ENCODE data around the gene PPP1R1C.
A peak's percentile ranks its signal among the peaks of the same experiment; 100 is the strongest.
"Not testable (repeated sequence)": the region's sequence is repeated elsewhere in the genome, so short reads cannot be mapped to it uniquely, and the experiment has no call there.

The PPP1R1C gene, protein sequence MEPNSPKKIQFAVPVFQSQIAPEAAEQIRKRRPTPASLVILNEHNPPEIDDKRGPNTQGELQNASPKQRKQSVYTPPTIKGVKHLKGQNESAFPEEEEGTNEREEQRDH

GRCh38 chr2:181985632-181986205 lies at the start of gene PPP1R1C:
Gene PPP1R1C (plus strand): TSS chr2:181985853. CDS start chr2:181986111, 258 bp downstream.
- DNase-seq (ENCODE audit: low read depth in 4 of 4, low spot score in 1 of 4): no peak

- no peak for DNase-seq (ENCODE audit: low read depth in 4 of 4, low spot score in 1 of 4)
These were observed 48.2 kb upstream of the PPP1R1C start for GRCh38 chr2:181937473-181937872.

- no peak for DNase-seq (ENCODE audit: low read depth in 4 of 4, low spot score in 1 of 4)
These were observed 42.1 kb upstream of the PPP1R1C start for GRCh38 chr2:181943411-181944124.

DNA sequence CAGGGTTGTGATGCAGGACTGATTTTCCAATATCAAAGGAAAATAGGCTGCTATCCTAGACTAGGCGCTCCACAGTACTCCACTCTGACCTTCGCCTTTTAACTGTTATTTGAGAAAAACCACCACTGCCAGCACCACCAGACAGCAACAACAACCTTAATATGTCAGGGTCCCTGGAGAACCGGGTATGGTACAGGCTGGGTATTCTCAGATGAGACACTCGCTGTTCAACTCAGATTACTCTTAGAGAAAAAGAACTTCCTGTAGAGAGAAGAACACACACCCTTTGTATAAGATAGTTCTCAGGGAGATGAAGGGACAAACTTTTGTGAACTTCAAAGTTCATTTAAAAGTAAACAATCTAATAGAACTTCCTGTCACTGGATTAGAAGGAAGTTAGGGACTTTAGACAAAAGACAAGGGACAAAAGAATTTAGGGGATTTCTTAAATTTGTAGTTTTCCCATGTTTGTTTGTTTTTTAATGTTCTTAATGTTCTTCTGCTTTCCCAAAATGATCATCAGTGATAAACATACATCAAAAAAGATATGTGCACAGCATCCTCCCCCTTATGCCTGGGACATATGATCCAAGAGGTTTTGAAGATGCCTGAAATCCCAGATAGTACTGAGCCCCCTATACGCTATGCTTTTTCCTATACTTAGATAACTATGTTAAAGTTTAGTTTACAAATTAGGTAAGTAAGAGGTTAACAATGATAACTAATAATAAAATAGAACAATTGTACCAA lies 41.3 kb upstream of the PPP1R1C start:
- DNase-seq (ENCODE audit: low read depth in 4 of 4, low spot score in 1 of 4): no peak

DNA sequence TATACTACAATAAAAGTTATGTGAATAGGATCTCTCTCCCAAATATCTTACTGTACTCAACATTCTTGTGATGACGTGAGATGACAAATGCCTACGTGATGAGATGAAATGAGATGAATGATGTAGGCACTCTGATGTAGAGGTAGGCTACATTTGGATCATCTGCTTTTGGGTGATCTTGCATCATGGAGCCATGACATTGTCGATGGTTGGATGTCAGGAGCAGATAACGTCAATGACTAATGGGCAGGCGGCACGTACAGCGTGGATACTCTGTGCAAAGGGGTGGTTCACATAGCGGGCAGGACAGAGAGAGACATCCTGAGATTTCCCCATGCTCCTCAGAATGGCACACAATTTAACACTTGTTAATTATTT lies 40.8 kb upstream of the PPP1R1C start:
- DNase-seq (ENCODE audit: low read depth in 4 of 4, low spot score in 1 of 4): no peak

- no peak for DNase-seq (ENCODE audit: low read depth in 4 of 4, low spot score in 1 of 4)
These were observed 39.1 kb upstream of the PPP1R1C start for GRCh38 chr2:181946444-181947127.

GRCh38 chr2:181947273-181947672 lies 38.4 kb upstream of the PPP1R1C start:
- DNase-seq (ENCODE audit: low read depth in 4 of 4, low spot score in 1 of 4): no peak

DNA sequence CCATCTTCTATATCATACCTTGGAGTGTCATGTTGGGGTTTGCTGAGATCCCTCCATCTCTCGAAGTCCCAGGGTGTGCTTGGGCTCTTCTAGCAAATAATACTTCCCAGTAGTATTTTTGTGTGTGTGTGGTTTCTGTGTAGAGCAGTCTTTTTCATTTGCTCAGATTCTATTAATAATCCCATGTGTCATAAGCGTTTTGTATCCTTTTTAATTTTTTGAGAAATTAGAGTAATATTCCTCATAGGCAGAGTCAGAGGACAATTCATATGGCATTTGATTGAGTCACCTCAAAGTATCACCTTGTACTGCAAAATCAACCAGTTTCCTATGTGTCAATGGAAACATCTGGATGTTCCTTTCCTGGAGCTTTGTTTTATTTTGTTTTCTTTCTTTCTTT lies 37.4 kb upstream of the PPP1R1C start:
- no peak for DNase-seq (ENCODE audit: low read depth in 4 of 4, low spot score in 1 of 4)

- DNase-seq (ENCODE audit: low read depth in 4 of 4, low spot score in 1 of 4): no peak
These were observed 36.6 kb upstream of the PPP1R1C start for GRCh38 chr2:181949047-181949446.

GRCh38 chr2:181952404-181953226 lies 33.0 kb upstream of the PPP1R1C start:
- no peak for DNase-seq (ENCODE audit: low read depth in 4 of 4, low spot score in 1 of 4)

DNA sequence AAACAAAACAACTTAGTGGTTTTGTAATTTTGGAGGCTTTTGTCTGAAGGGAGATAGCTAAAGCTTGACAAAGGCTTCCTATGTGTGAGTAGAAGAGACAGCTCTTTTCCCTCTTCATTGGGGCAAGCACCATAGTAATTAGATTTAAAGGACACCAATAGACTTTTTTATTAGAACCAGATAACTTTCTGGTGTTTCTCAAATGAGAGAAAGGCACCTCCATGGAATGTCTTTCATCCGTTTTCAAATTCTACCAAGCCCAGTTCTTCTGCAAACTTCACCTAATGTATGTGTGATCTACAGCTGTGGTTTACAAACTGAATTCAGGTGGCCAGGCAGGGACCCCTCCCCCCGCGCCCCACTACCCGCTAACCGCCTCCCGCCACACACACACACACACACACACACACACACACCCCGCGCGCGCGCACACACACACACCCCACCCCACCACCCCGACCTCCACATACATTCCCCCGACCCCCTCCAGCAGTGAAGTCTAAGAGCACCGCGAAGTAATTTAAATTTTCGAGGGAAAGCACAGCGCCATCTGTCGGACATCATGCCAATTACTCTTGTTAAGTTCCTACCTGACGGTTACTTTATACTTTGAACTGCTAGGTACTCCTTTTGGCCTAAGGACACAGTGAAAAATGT lies 31.6 kb upstream of the PPP1R1C start:
- peak; percentile 28 to 54 (median 38) for DNase-seq (ENCODE audit: low read depth in 4 of 4, low spot score in 1 of 4)

GRCh38 chr2:181954538-181954883 lies 31.1 kb upstream of the PPP1R1C start:
- DNase-seq (ENCODE audit: low read depth in 4 of 4, low spot score in 1 of 4): no peak

DNA sequence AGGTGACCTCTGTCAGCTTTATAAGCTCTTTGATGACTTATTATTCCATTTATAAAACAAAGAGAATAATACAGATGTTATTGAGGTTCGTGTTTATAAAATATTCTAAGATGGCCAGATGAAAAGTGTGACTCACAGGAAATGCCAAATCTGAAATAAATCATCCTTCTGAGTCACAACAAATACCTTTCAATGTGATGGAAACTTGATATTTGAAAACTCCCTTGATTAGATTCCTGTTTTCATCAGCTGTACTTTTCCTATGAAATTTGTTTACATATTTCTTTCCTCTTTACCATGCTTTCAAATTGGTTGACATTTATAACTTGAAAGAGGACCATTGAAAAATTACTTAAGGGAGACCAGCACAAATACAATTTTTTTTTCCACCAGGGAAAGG lies 30.6 kb upstream of the PPP1R1C start:
- no peak for DNase-seq (ENCODE audit: low read depth in 4 of 4, low spot score in 1 of 4)

- DNase-seq (ENCODE audit: low read depth in 4 of 4, low spot score in 1 of 4): not testable (repeated sequence)
These were observed 29.8 kb upstream of the PPP1R1C start for GRCh38 chr2:181955866-181956265.

GRCh38 chr2:181957668-181958067 lies 28.0 kb upstream of the PPP1R1C start:
- DNase-seq (ENCODE audit: low read depth in 4 of 4, low spot score in 1 of 4): no peak

- DNase-seq (ENCODE audit: low read depth in 4 of 4, low spot score in 1 of 4): no peak
These were observed 26.9 kb upstream of the PPP1R1C start for GRCh38 chr2:181958726-181959125.

GRCh38 chr2:181959508-181959907 lies 26.1 kb upstream of the PPP1R1C start:
- DNase-seq (ENCODE audit: low read depth in 4 of 4, low spot score in 1 of 4): no peak

DNA sequence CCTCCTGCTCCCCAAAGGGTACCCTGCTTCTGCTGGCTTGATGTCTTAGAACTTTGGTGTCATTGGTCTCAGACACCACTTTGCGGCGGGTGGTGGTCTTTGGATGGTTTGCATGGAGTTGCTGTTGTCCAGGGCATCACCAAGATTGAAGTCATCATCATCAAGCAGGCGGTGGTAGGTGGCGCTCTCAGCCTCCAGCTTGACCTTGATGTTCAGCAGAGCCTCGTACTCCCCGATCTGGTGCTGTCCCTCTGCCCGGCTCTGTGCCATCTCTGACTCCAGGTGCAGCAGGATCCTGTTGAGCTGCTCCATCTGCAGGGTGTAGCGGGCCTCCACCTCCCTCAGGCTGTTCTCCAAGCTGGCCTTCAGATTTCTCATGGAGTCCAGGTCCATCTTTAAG lies 24.5 kb upstream of the PPP1R1C start:
- DNase-seq (ENCODE audit: low read depth in 4 of 4, low spot score in 1 of 4): not testable (repeated sequence)

DNA sequence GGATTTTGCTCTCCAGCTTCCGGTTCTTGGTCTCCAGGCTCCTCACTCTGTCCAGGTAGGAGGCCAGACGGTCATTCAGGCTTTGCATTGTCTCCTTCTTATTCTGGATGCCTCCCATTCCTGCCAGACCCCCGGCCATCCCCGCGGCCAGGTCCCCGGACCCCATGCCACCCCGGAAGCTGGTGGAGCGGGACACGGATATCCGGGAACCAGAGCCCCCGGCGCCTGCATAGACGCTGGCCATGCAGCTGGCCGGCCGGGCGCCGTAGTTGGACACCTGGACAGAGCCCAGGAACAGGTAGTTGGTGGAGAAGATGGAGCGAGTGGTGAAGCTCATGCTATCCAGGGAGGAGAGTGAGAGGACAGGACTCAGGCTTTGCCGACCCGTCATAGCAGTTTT lies 23.5 kb upstream of the PPP1R1C start:
- DNase-seq (ENCODE audit: low read depth in 4 of 4, low spot score in 1 of 4): no peak

- no peak for DNase-seq (ENCODE audit: low read depth in 4 of 4, low spot score in 1 of 4)
These were observed 15.4 kb upstream of the PPP1R1C start for GRCh38 chr2:181970160-181970794.

Data from stimulated activated CD4-positive, alpha-beta T cell treated with anti-CD3 and anti-CD28 coated beads, Interleukin-1b, Interleukin-23, amount 100 ng/mL, for 24 hours (primary cell).